Heart left ventricle (tissue), 16 donors: Measurements from ENCODE around the gene MTG1. TPM values are rescaled to one million over a fixed set of nuclear protein-coding genes. Genes with fewer than 3 reads are reported as not detected.
"Not testable (repeated sequence)": the region's sequence is repeated elsewhere in the genome, so short reads cannot be mapped to it uniquely, and the experiment has no call there.

Source experiments
- ATAC-seq, 4 donors: fragments of 200-7000 bp; cut with Tn5 transposase; one replicate each; pipeline ENCODE4 v1.9.1; 2020 to 2022; ENCODE audit warnings: moderate library complexity in 4 of 4, mild to moderate bottlenecking in 3 of 4, moderate number of reproducible peaks in 1 of 4
- DNase-seq, 5 donors: peaks; one replicate each; pipeline ENCODE4 v3.0.0-alpha.2; 2020
- H3K27ac ChIP-seq, 12 donors: fragments of 200-600 bp; sonication (generic) in 4 of 12; one replicate each; pipeline versions ENCODE4 v1.5.0 to v1.8.0; 2016 to 2022; ENCODE audit warnings: mild to moderate bottlenecking in 2 of 12
- H3K27me3 ChIP-seq, 9 donors: fragments of 200-600 bp; sonication (generic) in 2 of 9; one replicate each; pipeline versions ENCODE4 v1.5.1 to v1.8.0; 2016 to 2022; ENCODE audit warnings: mild to moderate bottlenecking in 3 of 9
- H3K36me3 ChIP-seq, 9 donors: fragments of 200-600 bp; sonication (generic) in 2 of 9; one replicate each; pipeline versions ENCODE4 v1.5.0 to v1.8.0; 2018 to 2022; ENCODE audit warnings: mild to moderate bottlenecking in 2 of 9
- H3K4me1 ChIP-seq, 12 donors: fragments of 200-600 bp; sonication (generic) in 4 of 12; one replicate each; pipeline versions ENCODE4 v1.5.0 to v1.8.0; 2016 to 2022; ENCODE audit warnings: mild to moderate bottlenecking in 3 of 12
- H3K4me3 ChIP-seq, 12 donors: fragments of 200-600 bp; sonication (generic) in 4 of 12; one replicate each; pipeline versions ENCODE4 v1.5.0 to v1.8.0; 2017 to 2022; ENCODE audit warnings: mild to moderate bottlenecking in 9 of 12, moderate library complexity in 4 of 12
- H3K9me3 ChIP-seq, 12 donors: fragments of 200-600 bp; sonication (generic) in 4 of 12; one replicate each; pipeline versions ENCODE4 v1.5.0 to v1.8.0; 2016 to 2022; ENCODE audit warnings: mild to moderate bottlenecking in 1 of 12
- CTCF ChIP-seq, 12 donors: fragments of 200-600 bp; sonication (generic) in 4 of 12; IDR thresholded peaks; one replicate each; pipeline versions ENCODE4 v1.5.0 to v1.8.0; 2018 to 2022; ENCODE audit warnings: antibody characterized with exemption in 12 of 12, mild to moderate bottlenecking in 5 of 12
- POLR2A ChIP-seq, 2 donors: fragments of 450-650 bp; IDR thresholded peaks; one replicate each; pipeline ENCODE4 v1.6.1; 2017; ENCODE audit warnings: antibody characterized with exemption in 2 of 2, mild to moderate bottlenecking in 2 of 2, moderate library complexity in 2 of 2
- WGBS, 4 donors: extraction: QIAGEN DNeasy Blood & Tissue Kit in 2 of 4; methylation state at CpG; one replicate each; pipeline versions ENCODE4 v1.1.5 to v1.1.7; 2013 to 2018; 5-methylcytosine and 5-hydroxymethylcytosine counted together
- intact Hi-C, 10 donors: fragments of 100-400 bp; cut with DNase I; formaldehyde crosslinking; loops; one replicate each; pipeline versions ENCODE4 v1.11.1 to v1.14.2; 2022
- polyA plus RNA-seq, 2 donors: library from polyadenylated mRNA; stranded (reverse); fragments of 200-250 nt; gene quantifications; one replicate each; pipeline ENCODE4 v1.2.3, GENCODE V29; 2013
- total RNA-seq, 9 donors: library from RNA; depleted of rRNA in 2 of 9; stranded (reverse); fragments of >200 nt in 2 of 9; fragmentation: NEBNext Ultra II Directional in 3 of 9; extraction: Animal tissue kit (Norgen Biotek cat#: 25700) in 3 of 9; gene quantifications; one replicate each; pipeline versions ENCODE4 v1.1.0 to v1.2.4, GENCODE V29; 2016 to 2023
- donor health status: ischemic (EF 13 %, LVEDD 7.1; RV severe dilation, severe dysfunction).
- donor health status: healthy with polysubstance abuse.
- donor health status: DM: no; HTN: yes; CAD: no.
- donor health status: DM: no; HTN: no; CAD: no.
- donor health status: ischemic (EF 25% LVEDD 6.9; RV normal size, moderate dysfunction).
- donor health status: ischemic (EF 25% LVEDD 5.7; RV mildly dilated, moderate dysfunction).
- donor health status: healthy.
- donor health status: DM: yes; HTN: yes; CAD: no.
- donor health status: ischemic (EF 35%, LVEDD 5.7; RV mildly dilated, moderate dysfunction).
- donor health status: nonischemic (EF 11% LVEDD 7.7; RV severe dilation, severe dysfunction).
- donor health status: DM: yes; HTN: yes; CAD: no.
- donor health status: PGD.
- donor health status: ischemic (EF 29% LVEDD 5.4; RV normal size, mild dysfunction).
- donor health status: nonischemic (EF 23%, LVEDD 6.1; RV moderate dilation, normal function).

Gene MTG1
- total and polyA plus RNA-seq, 11 donors: 11.6 to 34.2 (median 22.6) TPM

- 1 to 2% (median 1%) methylated on average over 29 to 89 of the region's 89 CpGs for WGBS, 4 donors
- ATAC-seq: peak; percentile 96 to 99 (median 98)
- no peaks in the 10 kb centered on the region for H3K27me3 ChIP-seq
- peak; percentile 97 to 99 (median 98) for DNase-seq
- no peaks in the 10 kb centered on the region for H3K9me3 ChIP-seq
- peaks cover 0 to 25% (median 17%) of the 10 kb centered on the region in 12 donors for H3K4me1 ChIP-seq
- intact Hi-C loops: no loop called here
- peak in 1 of 2 donors; percentile 85 for TF ChIP-seq POLR2A (IDR thresholded peaks at IDR 0.05)
- TF ChIP-seq CTCF (IDR thresholded peaks at IDR 0.05): no peak
- H3K27ac ChIP-seq: peak within 1 kb of the TSS; percentile 81 to 96 (median 88)
- H3K36me3 ChIP-seq: peaks cover 0 to 34% (median 24%) of the 10 kb centered on the region in 9 donors
- peak within 1 kb of the TSS; percentile 35 to 93 (median 80) for H3K4me3 ChIP-seq
These were observed 20.5 kb upstream of the MTG1 start, which contains the start of gene ECHS1 for GRCh38 chr10:133373174-133374090. TSS of gene ECHS1 (minus strand) at chr10:133373354. CDS start at chr10:133373333, 21 bp downstream.

GRCh38 chr10:133375357-133376115 lies 18.4 kb upstream of the MTG1 start:
- H3K36me3 ChIP-seq: peaks cover 0 to 13% (median 3%) of the 10 kb centered on the region in 9 donors
- intact Hi-C loops: loop anchor here in 1 of 10 donors (5.0 kb wide), 1 partner anchor 68 kb away; the partner anchor contains the start of genes TUBGCP2 and ZNF511
- H3K4me3 ChIP-seq: no peak overlapping the region
- WGBS, 4 donors: 76 to 83% (median 81%) methylated on average over 12 of the region's 12 CpGs
- TF ChIP-seq POLR2A (IDR thresholded peaks at IDR 0.05): no peak
- no peak for TF ChIP-seq CTCF (IDR thresholded peaks at IDR 0.05)
- H3K27me3 ChIP-seq: no peaks in the 10 kb centered on the region
- no peak for DNase-seq
- peaks cover 0 to 35% (median 24%) of the 10 kb centered on the region in 12 donors for H3K4me1 ChIP-seq
- no peaks in the 10 kb centered on the region for H3K9me3 ChIP-seq
- H3K27ac ChIP-seq: no peak overlapping the region
- ATAC-seq: no peak

- not testable (repeated sequence) for DNase-seq, H3K4me3 ChIP-seq, H3K36me3 ChIP-seq, ATAC-seq, H3K9me3 ChIP-seq, H3K27ac ChIP-seq, H3K27me3 ChIP-seq
- 90 to 96% (median 92%) methylated on average over 5 of the region's 5 CpGs for WGBS, 4 donors
- intact Hi-C loops: loop anchor here in 1 of 10 donors (5.0 kb wide), 1 partner anchor 69 kb away; the partner anchor contains the start of genes TUBGCP2 and ZNF511
- peaks cover 0 to 38% (median 24%) of the 10 kb centered on the region in 12 donors for H3K4me1 ChIP-seq
These were observed 17.8 kb upstream of the MTG1 start for GRCh38 chr10:133376183-133376582.

GRCh38 chr10:133377025-133377817 lies 16.7 kb upstream of the MTG1 start:
- peak overlapping the region in 4 of 12 donors; percentile 83 to 94 (median 89) for H3K4me3 ChIP-seq
- ATAC-seq: no peak
- TF ChIP-seq CTCF (IDR thresholded peaks at IDR 0.05): no peak
- TF ChIP-seq POLR2A (IDR thresholded peaks at IDR 0.05): no peak
- H3K27ac ChIP-seq: peak overlapping the region in 1 of 12 donors; percentile 81
- H3K36me3 ChIP-seq: no peaks in the 10 kb centered on the region
- H3K9me3 ChIP-seq: no peaks in the 10 kb centered on the region
- intact Hi-C loops: loop anchor here in 1 of 10 donors (5.0 kb wide), 1 partner anchor 70 kb away; the partner anchor contains the start of genes TUBGCP2 and ZNF511
- H3K27me3 ChIP-seq: no peaks in the 10 kb centered on the region
- peaks cover 0 to 37% (median 21%) of the 10 kb centered on the region in 12 donors for H3K4me1 ChIP-seq
- 91 to 95% (median 92%) methylated on average over 18 to 30 of the region's 30 CpGs for WGBS, 4 donors
- DNase-seq: no peak
